H7 (cell line): ENCODE results near the gene ERG28. TPM values are rescaled to one million over a fixed set of nuclear protein-coding genes. Genes with fewer than 3 reads are reported as not detected.
"Not testable (repeated sequence)": the region's sequence is repeated elsewhere in the genome, so short reads cannot be mapped to it uniquely, and the experiment has no call there.

ENCODE experiments used
- DNase-seq: peaks from one replicate; pipeline ENCODE4 v3.0.0; 2012
- H3K27me3 ChIP-seq: 2 replicates; pipeline ENCODE4 v1.6.0; 2011; ENCODE audit warnings: mild to moderate bottlenecking, low read length; ENCODE audit not compliant: control insufficient read depth, insufficient read depth
- H3K36me3 ChIP-seq: replicated peaks from 2 replicates; pipeline ENCODE4 v1.5.1; 2011; ENCODE audit warnings: low read length; ENCODE audit not compliant: control insufficient read depth, insufficient read depth
- H3K4me3 ChIP-seq: 2 replicates; pipeline ENCODE4 v1.5.1; 2011; ENCODE audit warnings: low read depth, mild to moderate bottlenecking, control low read depth, low read length, moderate library complexity; ENCODE audit not compliant: insufficient read depth
- total RNA-seq: library from RNA; depleted of rRNA; stranded (reverse); fragments of >200 nt; shearing (Covaris generic); gene quantifications from 2 replicates; pipeline ENCODE4 v1.2.3, GENCODE V29; 2014

Gene ERG28
- total RNA-seq, 1 experiment from 2014 or later: 30.5 TPM

DNA sequence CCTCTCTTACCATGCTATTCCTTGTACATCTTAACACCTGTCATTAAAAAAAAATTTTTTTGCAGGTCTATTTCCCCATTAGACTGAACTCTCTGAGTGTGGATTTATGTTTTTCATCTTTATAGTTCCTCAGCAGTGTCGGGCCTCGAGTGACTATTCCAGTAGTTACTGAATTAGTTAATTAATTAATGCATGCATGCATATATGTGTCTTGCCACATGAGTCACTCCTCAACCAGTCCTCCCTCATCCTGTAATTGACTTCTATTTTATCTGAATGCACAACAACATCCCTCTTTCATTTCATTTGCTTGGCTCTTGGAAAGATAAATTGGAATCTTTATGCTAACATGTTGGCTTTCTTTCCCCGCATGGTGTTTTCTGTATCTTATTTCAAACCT, 35.6 kb downstream of the ERG28 start:
- H3K36me3 ChIP-seq: no peaks in the 10 kb centered on the region
- no peak for DNase-seq
- H3K27me3 ChIP-seq: no peaks in the 10 kb centered on the region
- H3K4me3 ChIP-seq: no peak overlapping the region

DNA sequence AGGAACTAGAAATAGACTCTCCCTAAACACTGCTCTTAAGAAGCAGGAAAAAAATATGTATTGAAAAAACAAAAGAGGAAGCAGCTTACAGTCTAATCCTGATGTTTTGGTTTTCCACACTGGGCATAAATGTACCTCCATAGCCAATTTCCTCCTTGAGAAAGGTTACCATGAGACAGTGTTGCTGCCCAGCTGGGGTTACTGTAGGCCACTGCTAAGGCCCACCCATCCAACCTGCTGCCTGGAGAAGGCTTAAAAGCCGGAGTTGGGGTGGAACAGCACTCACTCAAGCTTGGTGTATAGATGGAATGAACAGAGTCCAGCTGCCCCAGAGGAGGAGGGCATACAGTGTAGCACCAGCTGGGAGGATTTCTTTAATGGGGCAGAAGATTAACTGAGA, 41.1 kb downstream of the ERG28 start:
- no peak overlapping the region for H3K4me3 ChIP-seq
- no peaks in the 10 kb centered on the region for H3K36me3 ChIP-seq
- no peak for DNase-seq
- no peaks in the 10 kb centered on the region for H3K27me3 ChIP-seq

DNA sequence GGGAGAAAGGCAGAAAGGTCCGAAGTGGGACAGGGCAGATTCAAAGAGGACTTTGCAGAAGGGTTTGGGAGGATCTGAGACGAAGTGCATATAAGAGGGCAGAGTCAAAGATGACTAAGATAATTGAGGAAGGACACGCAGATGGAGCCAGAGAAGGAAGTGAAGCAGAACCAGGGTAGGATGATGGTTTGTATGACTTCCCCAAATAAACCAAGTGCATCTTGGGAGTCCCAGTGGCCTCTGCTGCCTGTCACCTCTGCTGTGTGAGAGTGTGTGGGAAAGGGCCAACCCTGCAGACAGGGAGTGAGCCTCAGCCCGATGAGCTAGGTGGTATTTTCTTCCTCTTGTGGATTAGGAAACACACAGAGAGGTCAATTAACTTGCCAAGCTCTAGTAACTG, 45.5 kb downstream of the ERG28 start:
- no peaks in the 10 kb centered on the region for H3K36me3 ChIP-seq
- no peak for DNase-seq
- no peak overlapping the region for H3K4me3 ChIP-seq
- H3K27me3 ChIP-seq: no peaks in the 10 kb centered on the region

DNA sequence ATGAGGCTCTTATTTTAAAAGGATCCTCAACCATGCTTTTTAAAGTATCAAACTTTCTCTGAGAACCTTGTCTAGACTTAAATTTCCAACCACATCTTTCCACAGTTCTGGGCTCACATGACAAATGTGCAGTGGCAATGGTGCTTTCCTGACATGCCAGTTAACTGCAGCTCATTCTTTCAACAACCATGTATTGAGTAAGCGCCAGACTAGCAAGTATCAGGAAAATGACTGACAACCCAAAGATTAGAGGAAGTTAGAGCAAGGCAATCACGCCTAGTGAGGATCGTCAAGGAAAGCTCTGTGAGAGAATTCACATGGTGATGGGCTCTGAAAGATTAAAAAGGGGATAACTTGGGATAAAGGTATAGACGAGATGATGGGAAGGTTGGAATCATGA, 46.5 kb downstream of the ERG28 start:
- no peaks in the 10 kb centered on the region for H3K27me3 ChIP-seq
- H3K4me3 ChIP-seq: no peak overlapping the region
- DNase-seq: no peak
- no peaks in the 10 kb centered on the region for H3K36me3 ChIP-seq

DNA sequence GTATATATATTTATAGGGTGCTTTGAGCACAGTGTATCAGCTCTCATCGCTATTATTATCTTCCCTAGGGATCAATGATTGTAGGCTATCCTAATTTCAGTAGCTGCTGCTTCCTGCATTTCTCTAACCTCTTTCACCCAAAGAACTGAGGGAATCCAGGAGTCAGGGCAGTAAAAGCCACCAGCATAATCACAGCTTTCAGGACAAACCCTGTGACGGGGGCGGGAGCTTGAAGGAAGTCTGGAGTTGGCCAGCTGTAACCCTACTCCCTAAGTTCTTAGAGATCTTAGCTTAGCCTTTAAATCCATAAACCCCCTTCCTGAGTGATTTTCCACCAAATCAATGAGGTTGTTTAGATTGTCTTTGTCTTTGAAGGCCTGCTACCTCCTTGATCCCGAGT, 48.5 kb downstream of the ERG28 start:
- DNase-seq: no peak
- no peaks in the 10 kb centered on the region for H3K27me3 ChIP-seq

DNA sequence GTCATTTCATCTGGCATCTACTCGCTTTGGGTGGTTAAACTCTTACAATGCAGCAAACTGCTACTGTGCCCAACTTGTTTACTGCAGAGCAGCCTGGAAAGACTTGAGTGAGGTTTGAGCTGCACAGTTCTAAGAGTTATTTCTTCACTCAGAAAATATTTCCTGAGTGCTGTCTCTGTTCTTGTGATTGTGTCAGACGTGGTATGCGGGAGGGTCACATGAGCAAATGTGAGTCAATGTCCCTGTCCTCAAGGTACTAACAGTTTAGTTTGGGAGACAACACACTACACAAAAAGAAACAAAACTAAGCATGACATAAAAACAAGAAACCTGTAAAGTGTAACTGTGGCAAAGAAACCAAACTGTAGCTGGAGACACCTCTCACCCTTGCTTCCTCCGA, 49.8 kb downstream of the ERG28 start:
- no peaks in the 10 kb centered on the region for H3K27me3 ChIP-seq
- no peaks in the 10 kb centered on the region for H3K36me3 ChIP-seq
- no peak overlapping the region for H3K4me3 ChIP-seq
- no peak for DNase-seq

More for the DNA sequence above, 48.5 kb downstream of the ERG28 start:
- H3K4me3 ChIP-seq: no peak overlapping the region
- no peaks in the 10 kb centered on the region for H3K36me3 ChIP-seq

DNA sequence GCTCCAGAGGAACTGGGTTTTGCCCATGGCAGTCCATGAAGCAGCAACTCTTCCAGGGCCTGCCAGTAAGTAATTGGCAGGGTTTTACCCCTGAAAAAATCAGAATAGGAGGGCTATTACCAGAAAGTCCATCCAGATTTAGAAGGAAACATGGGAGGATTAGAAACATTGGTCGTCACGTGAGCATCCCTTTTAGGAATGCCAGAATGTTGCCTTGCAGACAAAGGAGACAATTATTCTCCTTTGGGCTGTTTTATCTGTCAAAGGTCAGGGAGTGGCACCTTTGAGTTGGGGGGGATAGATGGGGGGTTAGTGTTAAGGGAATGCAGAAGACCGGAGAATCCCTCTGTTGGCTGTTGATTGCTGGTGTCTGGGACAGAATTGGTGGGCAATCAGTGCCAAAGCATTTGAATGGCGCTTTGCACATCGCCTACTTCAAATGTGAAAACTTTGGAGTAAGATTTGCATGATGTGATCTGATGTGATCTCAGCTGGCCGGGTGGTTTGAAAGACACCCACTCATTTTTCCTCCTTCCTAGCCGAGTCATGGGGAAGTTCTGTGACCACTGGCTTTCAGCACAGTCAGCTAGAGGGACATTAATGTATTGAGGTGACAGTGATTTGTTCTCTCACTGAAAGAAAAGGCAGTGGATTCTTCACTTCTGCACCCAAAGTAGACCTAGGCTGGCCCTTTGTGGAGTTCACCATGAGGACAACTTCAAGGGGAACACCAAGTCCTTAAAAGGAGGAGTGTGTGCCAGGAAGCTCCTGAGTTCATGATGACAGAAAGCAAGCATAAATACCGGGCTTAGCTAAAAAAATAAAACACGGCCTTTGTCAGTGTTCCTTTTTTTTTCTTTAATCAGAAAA, 50.8 kb downstream of the ERG28 start:
- H3K36me3 ChIP-seq: no peaks in the 10 kb centered on the region
- H3K4me3 ChIP-seq: no peak overlapping the region
- no peak for DNase-seq
- H3K27me3 ChIP-seq: no peaks in the 10 kb centered on the region

DNA sequence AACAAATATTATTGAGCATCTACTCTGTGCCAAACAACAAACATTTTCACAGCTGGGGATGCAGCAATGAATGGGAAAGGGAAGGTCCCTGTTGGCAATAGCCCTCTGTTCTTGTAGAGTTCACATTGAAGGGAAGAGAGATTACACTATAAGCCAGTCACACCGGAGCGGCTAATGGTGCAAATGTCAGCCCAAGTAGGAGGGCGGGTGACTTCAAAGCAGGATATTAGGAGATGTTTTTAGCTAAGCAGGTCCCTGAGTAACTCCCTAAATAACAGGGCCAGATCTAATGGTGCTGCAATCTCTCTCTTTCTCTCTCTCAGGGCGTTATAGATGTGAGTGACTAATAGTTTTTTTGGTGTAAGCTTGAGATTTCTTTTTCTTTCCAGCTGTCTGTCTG, 51.6 kb downstream of the ERG28 start:
- H3K27me3 ChIP-seq: no peaks in the 10 kb centered on the region
- no peaks in the 10 kb centered on the region for H3K36me3 ChIP-seq
- DNase-seq: no peak
- H3K4me3 ChIP-seq: no peak overlapping the region

DNA sequence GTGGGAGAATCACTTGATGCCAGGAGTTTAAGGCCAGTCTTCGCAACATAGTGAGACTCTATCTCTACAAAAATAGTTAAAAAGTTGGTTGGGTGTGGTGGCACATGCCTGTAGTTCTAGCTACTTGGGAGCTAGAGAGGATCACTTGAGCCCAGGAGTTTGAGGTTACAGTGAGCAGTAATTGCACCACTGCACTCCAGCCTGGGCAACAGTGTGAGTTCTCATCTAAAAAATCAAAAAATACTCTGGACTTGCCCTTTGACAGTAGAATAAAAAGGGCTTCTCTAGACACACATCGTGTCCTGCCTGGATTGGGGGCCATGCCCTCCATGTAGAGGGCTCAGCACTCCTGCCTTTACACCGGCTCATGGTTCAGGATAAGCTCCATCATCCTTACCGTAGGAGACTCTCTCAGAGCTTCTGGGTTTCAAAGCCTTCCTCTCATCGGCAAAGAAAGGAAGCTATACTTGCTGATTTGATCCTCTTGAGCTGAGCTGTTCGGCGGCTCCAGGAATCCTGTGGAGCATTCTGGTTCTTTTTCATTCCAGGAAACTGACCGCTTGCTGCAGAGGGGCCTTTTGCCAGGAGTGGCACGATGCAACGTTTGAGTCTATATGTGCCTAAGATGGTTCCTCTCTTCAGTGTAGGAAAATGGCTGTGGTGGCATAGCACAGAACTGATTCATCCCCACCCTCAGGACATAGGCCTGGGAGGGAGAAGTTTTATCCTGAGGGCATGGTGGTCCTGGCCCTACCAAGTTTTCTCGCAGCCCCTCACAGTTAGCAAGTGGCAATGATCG, 52.6 kb downstream of the ERG28 start:
- Histone ChIP-seq H3K27me3 (no peaks in the 10 kb centered on the region), H3K4me3 (no peak overlapping the region), H3K36me3 (no peaks in the 10 kb centered on the region)
- no peak for DNase-seq

DNA sequence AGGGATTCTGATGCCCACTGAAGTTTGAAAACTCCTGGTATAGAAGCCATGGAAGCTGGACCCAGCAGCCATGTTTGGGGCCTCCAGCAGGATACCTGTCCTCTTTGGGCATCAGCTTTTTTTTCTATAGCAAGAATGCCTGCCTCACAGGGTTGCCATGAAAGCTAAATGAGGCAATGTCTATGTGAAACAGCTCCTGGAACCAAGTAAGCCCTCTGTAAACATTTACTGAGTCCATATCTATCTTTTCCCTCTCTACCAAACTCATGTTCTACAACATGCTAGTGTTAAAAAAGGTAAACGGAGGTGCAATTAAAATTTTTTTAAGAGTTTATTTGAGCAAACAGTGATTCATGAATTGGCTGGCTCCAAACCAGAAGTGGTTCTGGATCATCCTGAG, 53.6 kb downstream of the ERG28 start:
- H3K36me3 ChIP-seq: no peaks in the 10 kb centered on the region
- no peak overlapping the region for H3K4me3 ChIP-seq
- no peak for DNase-seq

DNA sequence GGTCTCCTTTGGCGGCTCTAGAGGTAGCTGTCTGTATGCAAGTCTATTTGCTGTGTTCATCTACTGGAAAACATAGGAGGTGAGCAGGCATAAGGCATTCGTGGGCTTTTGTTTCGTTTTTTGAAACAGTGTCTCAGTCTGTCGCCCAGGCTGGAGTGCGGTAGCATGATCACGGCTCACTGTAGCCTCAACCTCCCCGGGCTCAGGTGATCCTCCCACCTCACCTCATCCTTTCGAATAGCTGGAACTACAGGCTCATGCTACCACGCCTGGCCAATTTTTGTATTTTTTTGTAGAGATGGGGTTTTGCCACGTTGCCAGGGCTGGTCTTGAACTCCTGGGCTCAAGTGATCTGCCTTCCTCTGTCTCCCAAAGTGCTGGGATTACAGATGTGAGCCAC, 54.8 kb downstream of the ERG28 start:
- Histone ChIP-seq H3K36me3 (no peaks in the 10 kb centered on the region), H3K4me3 (no peak overlapping the region), H3K27me3 (no peaks in the 10 kb centered on the region)
- DNase-seq: no peak

More for the DNA sequence above, 53.6 kb downstream of the ERG28 start:
- H3K27me3 ChIP-seq: no peaks in the 10 kb centered on the region

DNA sequence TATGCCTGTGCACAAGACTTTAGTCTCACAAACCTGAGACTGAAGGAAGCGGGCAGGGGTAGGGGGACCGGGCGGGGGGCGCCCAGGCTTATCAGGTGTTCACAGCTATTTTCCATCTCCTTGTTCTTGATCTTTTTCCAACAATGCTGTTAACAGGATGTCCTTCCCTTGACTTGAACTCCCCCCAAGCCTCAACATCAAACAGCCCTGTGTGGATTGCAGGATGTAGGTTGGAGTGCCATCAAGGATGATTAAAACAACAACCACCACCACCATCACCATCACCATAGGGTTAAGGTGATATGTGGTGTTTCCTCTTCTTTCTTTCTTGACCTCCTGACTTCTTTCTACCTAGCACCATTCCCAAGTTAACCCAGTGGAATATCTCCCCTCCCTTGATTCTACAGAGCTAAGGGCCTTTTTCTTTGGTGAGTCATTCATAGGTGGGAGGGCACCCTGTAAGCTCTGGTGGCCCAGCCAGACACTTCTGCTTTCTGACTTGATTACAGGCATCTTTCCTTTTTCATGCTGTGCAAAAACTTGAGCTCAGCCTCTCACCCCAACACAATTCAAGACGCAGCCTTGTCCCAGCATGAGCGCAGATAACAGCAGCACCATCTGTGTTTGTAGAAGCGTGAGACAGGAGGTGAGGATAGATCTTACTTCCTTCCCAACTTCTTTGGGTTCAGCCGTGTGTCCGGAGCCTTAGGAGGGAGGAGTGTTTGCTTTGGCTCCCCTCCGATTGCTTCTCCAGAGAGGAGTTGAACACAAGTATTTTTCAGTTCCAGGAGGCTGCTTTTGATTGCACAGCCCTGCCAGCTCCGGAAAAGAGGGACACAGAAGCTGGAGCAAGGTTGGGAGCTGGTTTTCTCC, 55.5 kb downstream of the ERG28 start:
- DNase-seq: no peak
- H3K4me3 ChIP-seq: no peak overlapping the region
- H3K36me3 ChIP-seq: no peaks in the 10 kb centered on the region
- no peaks in the 10 kb centered on the region for H3K27me3 ChIP-seq

DNA sequence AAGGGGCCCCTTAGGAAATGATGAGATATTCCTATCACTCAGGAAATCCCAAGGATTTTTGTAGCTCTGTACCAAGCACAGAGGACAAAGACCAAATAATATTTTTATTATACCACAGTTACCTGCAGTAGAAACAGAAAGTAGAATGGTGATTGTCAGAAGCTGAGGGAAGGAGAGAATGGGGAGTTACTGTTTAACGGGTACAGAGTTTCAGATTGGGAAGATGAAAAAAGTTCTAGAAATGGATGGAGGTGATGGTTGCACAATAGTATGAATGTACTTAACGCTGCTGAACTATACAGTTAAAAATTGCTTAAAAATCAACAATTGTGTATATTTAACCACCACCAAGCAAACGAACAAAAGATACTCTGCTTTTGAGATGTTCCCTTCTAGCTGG, 58.2 kb downstream of the ERG28 start:
- H3K27me3 ChIP-seq: no peaks in the 10 kb centered on the region
- no peaks in the 10 kb centered on the region for H3K36me3 ChIP-seq
- no peak for DNase-seq
- H3K4me3 ChIP-seq: no peak overlapping the region

DNA sequence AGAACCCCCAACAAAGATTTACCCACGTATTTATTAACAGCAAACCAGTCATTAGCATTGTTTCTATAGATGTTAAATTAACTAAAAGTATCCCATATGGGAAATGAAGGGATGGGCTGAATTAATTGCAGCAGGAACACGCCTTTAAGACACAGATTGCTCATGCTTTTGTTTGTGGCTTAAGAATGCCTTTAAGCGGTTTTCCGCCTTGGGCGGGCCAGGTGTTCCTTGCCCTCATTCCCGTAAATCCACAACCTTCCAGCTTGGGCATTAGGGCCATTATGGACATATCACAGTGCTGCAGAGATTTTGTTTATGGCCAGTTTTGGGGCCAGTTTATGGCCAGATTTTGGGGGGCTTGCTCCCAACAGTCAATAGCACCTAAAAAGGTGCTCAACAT, 59.6 kb downstream of the ERG28 start:
- not testable (repeated sequence) for H3K4me3 ChIP-seq, H3K27me3 ChIP-seq, H3K36me3 ChIP-seq, DNase-seq
